ENCODE results near the gene DYNLT4. TPM values are rescaled to one million over a fixed set of nuclear protein-coding genes. Genes with fewer than 3 reads are reported as not detected.
A peak's percentile ranks its signal among the peaks of the same experiment; 100 is the strongest.
"Not testable (repeated sequence)": the region's sequence is repeated elsewhere in the genome, so short reads cannot be mapped to it uniquely, and the experiment has no call there.

DYNLT4 gene
- total RNA-seq, 2 experiments from 2014 or later: 0.62 to 0.67 TPM

DNA sequence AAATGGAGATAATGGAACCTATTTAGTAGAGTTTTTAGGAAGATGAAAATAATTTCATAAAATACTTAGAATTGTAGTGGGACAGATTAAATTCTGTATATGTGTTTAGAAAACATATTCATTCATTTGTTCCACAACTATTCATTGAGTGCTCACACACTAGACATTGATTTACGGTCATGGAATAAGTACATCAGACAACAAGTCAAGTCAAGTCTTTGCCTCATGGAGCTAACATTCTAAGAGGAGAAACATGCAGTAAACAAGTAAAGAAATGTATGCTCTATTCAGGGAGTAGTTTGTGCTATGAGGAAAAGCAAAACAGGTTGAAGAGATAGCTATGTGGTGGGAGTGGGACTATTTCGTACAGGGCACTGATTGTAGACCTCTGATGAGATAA lies 10.2 kb upstream of the DYNLT4 start:
- Mint-ChIP-seq H3K36me3 (ENCODE audit: low read depth) (peaks cover 16% of the 10 kb centered on the region), H3K4me1 (ENCODE audit: low read depth) (peaks cover 45% of the 10 kb centered on the region), H3K9me3 (no peaks in the 10 kb centered on the region), H3K27me3 (ENCODE audit: low read depth) (no peaks in the 10 kb centered on the region), H3K4me3 (no peak overlapping the region), H3K27ac (peak overlapping the region; percentile 22)
- CTCF ChIA-PET: interaction anchor here (0.7 to 6.7 kb wide), 4 partner anchors 8 to 96 kb away, joined by 3 to 41 read pairs (median 4); partner anchors contain the start of genes BTBD19 and PLK3
- intact Hi-C loops (cut with micrococcal nuclease): no loop called here
- DNase-seq: no peak

DNA sequence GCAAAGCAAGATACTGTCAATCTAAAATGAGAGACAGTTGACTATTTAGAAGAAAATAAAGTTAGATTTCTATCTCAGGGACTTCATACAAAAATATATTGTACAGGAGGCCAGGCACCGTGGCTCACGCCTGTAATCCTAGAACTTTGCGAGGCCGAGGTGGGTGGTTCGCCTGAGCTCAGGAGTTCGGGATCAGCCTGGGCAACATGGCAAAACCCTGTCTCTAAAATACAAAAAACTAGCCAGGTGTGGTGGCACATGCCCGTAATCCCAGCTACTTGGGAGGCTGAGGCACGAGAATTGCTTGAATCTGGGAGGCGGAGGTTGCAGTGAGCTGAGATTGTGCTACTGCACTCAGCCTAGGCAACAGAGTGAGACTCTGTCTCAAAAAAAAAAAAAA lies 8.8 kb upstream of the DYNLT4 start:
- H3K4me1 Mint-ChIP-seq (ENCODE audit: low read depth): peaks cover 54% of the 10 kb centered on the region
- DNase-seq; H3K27me3 Mint-ChIP-seq (ENCODE audit: low read depth); H3K4me3 Mint-ChIP-seq; H3K9me3 Mint-ChIP-seq; intact Hi-C loops (cut with micrococcal nuclease): not testable (repeated sequence)
- peak overlapping the region; percentile 91 for H3K27ac Mint-ChIP-seq
- CTCF ChIA-PET: interaction anchor here (0.8 to 1.3 kb wide), 2 partner anchors 23 to 28 kb away, joined by 3 to 5 read pairs; partner anchors contain the start of gene BEST4
- peaks cover 25% of the 10 kb centered on the region for H3K36me3 Mint-ChIP-seq (ENCODE audit: low read depth)

DNA sequence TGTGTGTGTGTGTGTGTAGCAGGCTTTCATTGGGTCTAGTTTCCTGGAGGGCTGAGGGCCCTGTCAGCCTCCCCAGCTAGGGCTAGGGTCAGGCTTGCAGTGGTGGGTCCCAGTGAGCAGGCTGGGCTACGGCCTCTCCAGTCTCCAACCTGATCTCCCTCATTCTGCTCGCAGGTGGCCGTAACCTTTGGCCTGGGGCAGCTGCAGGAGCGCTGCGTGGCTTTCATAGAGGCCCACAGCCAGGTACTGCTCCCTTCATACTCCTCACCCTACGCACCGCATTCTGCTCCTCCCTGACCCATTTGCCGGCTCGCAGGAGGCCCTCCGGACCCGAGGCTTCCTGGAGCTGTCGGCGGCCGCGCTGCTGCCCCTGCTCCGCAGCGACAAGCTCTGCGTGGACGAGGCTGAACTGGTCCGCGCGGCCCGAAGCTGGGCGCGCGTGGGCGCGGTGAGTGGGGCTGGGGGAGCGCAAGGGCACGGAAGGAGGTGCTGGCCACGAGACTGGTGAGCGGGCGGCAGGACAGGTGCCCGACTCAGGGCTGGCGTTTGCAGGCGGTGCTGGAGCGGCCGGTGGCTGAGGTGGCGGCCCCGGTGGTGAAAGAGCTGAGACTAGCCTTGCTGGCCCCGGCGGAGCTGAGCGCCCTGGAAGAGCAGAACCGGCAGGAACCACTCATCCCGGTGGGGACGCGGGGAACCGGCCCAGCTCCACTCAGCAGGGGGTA lies 5.8 kb upstream of the DYNLT4 start:
- no peaks in the 10 kb centered on the region for H3K9me3 Mint-ChIP-seq
- H3K4me3 Mint-ChIP-seq: peak overlapping the region; percentile 34
- intact Hi-C loops (cut with micrococcal nuclease): no loop called here
- peak overlapping the region; percentile 100 for H3K27ac Mint-ChIP-seq
- no peak for DNase-seq
- peaks cover 64% of the 10 kb centered on the region for H3K4me1 Mint-ChIP-seq (ENCODE audit: low read depth)
- CTCF ChIA-PET: interaction anchor here (0.6 to 3.1 kb wide), 7 partner anchors 13 to 91 kb away, joined by 3 to 12 read pairs (median 3); partner anchors contain the start of genes BEST4, PLK3 and RPS8
- H3K27me3 Mint-ChIP-seq (ENCODE audit: low read depth): no peaks in the 10 kb centered on the region
- peaks cover 33% of the 10 kb centered on the region for H3K36me3 Mint-ChIP-seq (ENCODE audit: low read depth)

DNA sequence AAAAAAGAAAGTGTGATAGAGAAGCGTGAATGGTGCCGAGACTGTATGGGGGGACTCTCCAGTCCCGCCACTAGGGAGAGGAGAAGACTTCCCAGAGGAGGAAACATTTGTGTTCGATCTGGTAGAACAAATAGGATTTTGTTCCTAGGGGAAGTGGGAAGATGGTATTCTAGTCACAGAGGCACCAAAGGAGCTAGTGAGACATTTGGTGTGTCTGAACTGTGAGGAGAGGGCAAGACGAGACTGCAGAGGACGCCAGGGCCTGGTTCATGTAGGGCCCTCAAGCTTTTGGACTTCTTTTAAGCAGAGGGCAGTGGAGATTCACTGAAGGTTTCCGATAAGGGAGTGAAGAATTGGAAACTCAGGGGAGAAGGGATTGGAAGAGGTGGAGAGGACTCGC lies 4.1 kb upstream of the DYNLT4 start:
- Mint-ChIP-seq H3K27ac (peak overlapping the region; percentile 100), H3K27me3 (ENCODE audit: low read depth) (no peaks in the 10 kb centered on the region), H3K4me3 (peak overlapping the region; percentile 76), H3K36me3 (ENCODE audit: low read depth) (peaks cover 41% of the 10 kb centered on the region), H3K4me1 (ENCODE audit: low read depth) (peaks cover 76% of the 10 kb centered on the region), H3K9me3 (no peaks in the 10 kb centered on the region)
- CTCF ChIA-PET: interaction anchor here (1.0 to 1.1 kb wide), 2 partner anchors 11 to 201 kb away, joined by 3 read pairs; partner anchors contain the start of genes PLK3 and UROD
- no peak for DNase-seq
- intact Hi-C loops (cut with micrococcal nuclease): no loop called here

DNA sequence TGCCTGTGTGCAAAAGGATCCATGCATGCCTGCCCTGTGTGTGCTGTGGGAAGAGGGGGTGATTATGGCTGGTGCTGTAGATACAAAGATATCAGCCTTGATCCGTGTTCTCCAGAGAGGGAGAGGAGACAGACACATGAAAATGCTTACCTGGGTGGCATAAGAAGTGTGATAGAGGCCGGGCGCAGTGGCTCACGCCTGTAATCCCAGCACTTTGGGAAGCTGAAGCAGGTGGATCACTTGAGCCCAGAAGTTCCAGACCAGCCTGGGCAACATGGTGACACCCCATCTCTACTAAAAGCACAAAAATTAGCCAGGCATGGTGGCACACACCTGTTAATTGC lies 3.6 kb upstream of the DYNLT4 start:
- intact Hi-C loops (cut with micrococcal nuclease); H3K27me3 Mint-ChIP-seq (ENCODE audit: low read depth); H3K9me3 Mint-ChIP-seq; DNase-seq: not testable (repeated sequence)
- CTCF ChIA-PET: interaction anchor here (1.0 kb wide), 1 partner anchor 11 kb away, joined by 3 read pairs; the partner anchor contains the start of gene PLK3
- H3K36me3 Mint-ChIP-seq (ENCODE audit: low read depth): peaks cover 39% of the 10 kb centered on the region
- H3K4me1 Mint-ChIP-seq (ENCODE audit: low read depth): peaks cover 78% of the 10 kb centered on the region
- peak overlapping the region; percentile 100 for H3K27ac Mint-ChIP-seq
- H3K4me3 Mint-ChIP-seq: peak overlapping the region; percentile 76

DNA sequence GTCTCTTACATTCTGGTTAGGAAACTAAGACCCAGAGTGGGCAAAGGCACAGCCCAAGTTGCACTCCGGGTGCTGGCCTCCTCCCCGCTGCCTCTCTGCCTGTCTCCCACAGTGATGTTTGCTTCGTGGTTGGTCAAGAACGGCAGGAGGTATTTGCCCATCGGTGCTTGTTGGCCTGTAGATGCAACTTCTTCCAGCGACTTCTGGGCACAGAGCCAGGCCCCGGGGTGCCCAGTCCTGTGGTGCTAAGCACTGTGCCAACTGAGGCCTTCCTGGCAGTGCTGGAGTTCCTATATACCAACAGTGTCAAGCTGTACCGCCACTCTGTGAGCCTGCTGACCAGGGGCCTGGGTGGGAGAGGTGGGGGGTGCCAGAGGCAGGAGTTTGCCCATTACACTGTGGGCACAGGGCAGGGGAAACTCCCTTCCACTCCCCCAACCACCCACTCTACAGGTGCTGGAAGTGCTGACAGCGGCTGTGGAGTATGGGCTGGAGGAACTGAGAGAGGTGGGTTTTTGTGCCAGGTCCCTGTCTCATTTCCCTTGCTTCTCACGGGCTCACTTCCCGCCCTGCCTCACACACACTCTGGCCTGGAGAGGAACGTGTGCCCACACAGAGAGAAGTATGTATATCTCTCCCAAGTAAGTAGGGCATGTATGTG lies 3.1 kb upstream of the DYNLT4 start:
- peak; percentile 67 for DNase-seq
- peaks cover 39% of the 10 kb centered on the region for H3K36me3 Mint-ChIP-seq (ENCODE audit: low read depth)
- no peaks in the 10 kb centered on the region for H3K27me3 Mint-ChIP-seq (ENCODE audit: low read depth)
- CTCF ChIA-PET: interaction anchor here (0.7 to 2.8 kb wide), 9 partner anchors 9 to 80 kb away, joined by 3 to 17 read pairs (median 5); partner anchors contain the start of genes BEST4 and PLK3
- peaks cover 81% of the 10 kb centered on the region for H3K4me1 Mint-ChIP-seq (ENCODE audit: low read depth)
- intact Hi-C loops (cut with micrococcal nuclease): no loop called here
- H3K4me3 Mint-ChIP-seq: peak overlapping the region; percentile 76
- peak overlapping the region; percentile 100 for H3K27ac Mint-ChIP-seq
- no peaks in the 10 kb centered on the region for H3K9me3 Mint-ChIP-seq

DNA sequence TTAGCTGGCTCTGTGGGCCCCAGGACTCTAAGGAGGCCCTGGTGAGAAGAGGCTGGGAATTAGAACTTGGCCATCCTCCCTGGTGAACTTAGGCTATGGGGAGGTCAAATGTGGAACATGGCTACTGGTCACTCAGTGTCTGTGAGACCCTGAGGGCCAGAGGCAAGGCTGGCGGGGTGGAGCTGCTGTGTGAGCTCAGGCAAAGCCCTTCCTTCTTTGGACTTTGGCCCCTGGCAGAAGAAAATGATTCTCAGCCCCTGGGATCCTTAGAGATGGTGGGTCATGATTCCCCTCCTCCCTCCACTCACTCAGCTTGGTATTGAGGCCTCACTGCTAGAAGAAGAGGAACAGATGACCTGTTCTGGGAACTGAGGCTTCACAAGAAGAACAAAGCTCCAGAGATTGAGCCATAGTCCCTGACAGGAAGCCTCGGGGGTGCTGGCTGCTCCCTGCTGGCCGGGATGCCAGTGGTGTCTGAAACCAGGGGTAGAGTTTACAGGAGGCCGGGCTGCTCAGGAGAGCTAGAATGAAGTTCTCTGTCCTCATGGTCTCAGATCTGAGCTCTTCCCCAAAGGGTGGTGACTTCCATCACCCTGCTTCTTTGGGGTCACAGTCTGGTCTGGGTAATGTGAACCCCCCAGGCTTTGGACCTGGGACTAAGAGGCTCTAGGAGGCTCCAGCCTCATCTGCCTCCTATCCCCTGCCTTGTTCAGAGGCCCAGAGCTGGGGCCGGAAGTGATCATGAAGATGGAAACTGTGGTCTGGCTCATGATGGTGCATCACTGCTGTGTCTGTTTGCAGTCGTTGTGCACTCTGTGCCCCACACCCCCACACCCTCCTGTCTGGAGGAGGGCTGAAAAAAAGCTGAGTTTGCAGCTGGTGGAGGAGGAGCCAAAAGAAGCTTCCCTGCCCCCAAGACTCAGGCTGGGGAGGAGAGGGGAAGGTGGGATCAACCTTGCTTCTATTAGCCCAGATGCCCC lies 2.1 kb upstream of the DYNLT4 start:
- no peaks in the 10 kb centered on the region for H3K9me3 Mint-ChIP-seq
- CTCF ChIA-PET: interaction anchor here (0.7 to 2.8 kb wide), 18 partner anchors 8 to 494 kb away, joined by 3 to 17 read pairs (median 4); partner anchors contain the start of genes BEST4, HECTD3 and PLK3
- H3K4me3 Mint-ChIP-seq: peak overlapping the region; percentile 76
- H3K4me1 Mint-ChIP-seq (ENCODE audit: low read depth): peaks cover 82% of the 10 kb centered on the region
- no peaks in the 10 kb centered on the region for H3K27me3 Mint-ChIP-seq (ENCODE audit: low read depth)
- H3K36me3 Mint-ChIP-seq (ENCODE audit: low read depth): peaks cover 42% of the 10 kb centered on the region
- peak overlapping the region; percentile 100 for H3K27ac Mint-ChIP-seq
- intact Hi-C loops (cut with micrococcal nuclease): loop anchor here (1.0 to 10.0 kb wide), 4 partner anchors 8 to 776 kb away; partner anchors contain the start of gene NASP
- DNase-seq: peak; percentile 96

DNA sequence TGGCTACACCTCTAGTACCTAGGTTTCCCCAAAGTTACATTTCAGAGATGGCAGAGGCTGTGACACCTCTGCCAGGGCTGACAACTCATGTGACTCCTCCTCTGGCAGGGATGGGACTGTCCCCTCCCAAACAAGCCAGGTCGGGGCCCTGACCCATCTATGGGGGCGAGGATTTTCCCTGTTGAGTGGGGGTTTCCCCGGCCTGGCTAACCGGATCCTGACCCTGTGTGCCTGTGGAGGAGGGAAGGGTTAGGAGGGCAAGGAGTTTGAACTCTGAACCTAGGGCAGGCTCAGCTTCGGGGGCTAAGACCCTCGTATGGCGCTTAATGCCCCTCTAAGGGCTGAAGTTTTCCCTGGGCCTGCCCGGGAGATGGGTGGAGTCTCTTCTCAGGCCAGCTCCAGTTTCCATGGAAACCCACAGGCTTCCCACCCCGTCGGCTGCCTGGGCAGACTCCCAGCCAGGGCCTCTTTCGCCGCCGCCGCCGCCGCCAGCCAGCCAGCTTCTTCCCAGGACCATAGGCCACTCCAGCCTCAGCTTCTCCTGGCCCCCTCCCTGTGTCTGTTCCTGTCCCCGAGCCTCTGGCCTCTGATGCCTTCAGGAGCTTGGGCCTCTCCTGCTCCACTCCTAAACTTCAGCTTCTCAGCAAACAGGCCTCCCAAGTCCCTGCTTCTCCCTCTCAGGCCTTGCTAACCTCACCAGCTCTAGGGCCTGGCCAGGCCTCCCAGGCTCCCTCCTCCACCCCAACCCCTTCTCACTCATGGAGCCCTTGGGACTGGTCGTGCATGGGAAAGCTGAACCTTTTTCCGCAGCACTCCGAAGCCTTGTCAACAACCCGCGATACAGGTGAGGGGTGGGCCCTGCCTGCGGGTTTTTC lies 1.1 kb upstream of the DYNLT4 start, which contains the start of gene BTBD19:
Gene BTBD19, plus strand, starts transcription at position 461 of the 875 bp plus-strand sequence. Its CDS starts 298 bp downstream, at position 759.
- no peaks in the 10 kb centered on the region for H3K27me3 Mint-ChIP-seq (ENCODE audit: low read depth)
- intact Hi-C loops (cut with micrococcal nuclease): loop anchor here (10.0 kb wide), 1 partner anchor 777 kb away; the partner anchor contains the start of gene NASP
- H3K27ac Mint-ChIP-seq: peak within 1 kb of the TSS; percentile 100
- H3K9me3 Mint-ChIP-seq: no peaks in the 10 kb centered on the region
- CTCF ChIA-PET: interaction anchor here (0.8 to 2.8 kb wide), 14 partner anchors 8 to 495 kb away, joined by 3 to 17 read pairs (median 5); partner anchors contain the start of genes HECTD3 and PLK3
- H3K4me1 Mint-ChIP-seq (ENCODE audit: low read depth): peaks cover 88% of the 10 kb centered on the region
- peaks cover 45% of the 10 kb centered on the region for H3K36me3 Mint-ChIP-seq (ENCODE audit: low read depth)
- peak within 1 kb of the TSS; percentile 76 for H3K4me3 Mint-ChIP-seq
- DNase-seq: peak; percentile 94

DNA sequence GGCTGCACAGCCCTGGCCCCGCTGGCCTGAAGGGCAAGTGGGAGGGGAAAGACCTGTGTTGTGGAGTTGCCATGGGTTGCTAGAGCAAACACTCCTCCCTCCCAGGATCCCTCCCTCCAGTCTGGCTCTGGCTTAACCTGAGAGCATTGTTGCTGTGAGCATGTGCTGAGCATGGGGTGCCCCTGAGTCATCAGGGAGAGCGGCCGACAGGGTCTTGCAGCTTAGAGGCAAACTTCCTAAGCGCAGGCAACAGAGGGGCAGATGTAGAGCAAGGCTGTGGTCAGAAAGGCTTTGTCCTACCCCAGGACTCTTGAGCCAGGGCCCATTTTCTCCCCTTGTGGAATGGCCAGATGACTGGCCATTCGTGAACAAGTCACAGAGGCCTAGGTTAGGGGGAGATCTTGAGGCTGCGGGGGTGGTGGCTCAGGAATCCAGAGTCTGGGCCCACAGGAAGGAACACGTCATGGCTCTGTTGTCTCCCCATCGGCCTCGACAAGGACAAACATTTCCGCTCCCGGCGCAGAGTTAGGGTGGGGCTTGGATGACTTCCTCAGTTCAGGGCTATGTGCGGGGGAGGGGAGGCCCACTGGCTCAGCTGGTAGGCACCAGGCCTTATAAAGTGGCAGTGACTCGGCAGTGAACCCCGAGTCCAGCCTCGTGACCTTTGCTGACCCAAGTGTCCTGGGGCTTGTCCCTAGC lies 362 bp upstream of the DYNLT4 start:
- Mint-ChIP-seq H3K36me3 (ENCODE audit: low read depth) (peaks cover 52% of the 10 kb centered on the region), H3K9me3 (no peaks in the 10 kb centered on the region), H3K27me3 (ENCODE audit: low read depth) (no peaks in the 10 kb centered on the region), H3K4me3 (peak overlapping the region; percentile 76), H3K27ac (peak overlapping the region; percentile 100), H3K4me1 (ENCODE audit: low read depth) (peaks cover 93% of the 10 kb centered on the region)
- CTCF ChIA-PET: interaction anchor here (0.7 to 2.8 kb wide), 8 partner anchors 7 to 78 kb away, joined by 3 to 17 read pairs (median 7); partner anchors contain the start of gene PLK3
- peak; percentile 97 for DNase-seq
- intact Hi-C loops (cut with micrococcal nuclease): loop anchor here (1.0 to 10.0 kb wide), 4 partner anchors 68 to 879 kb away; partner anchors contain the start of genes GPBP1L1, KIF2C, NASP and RNU5D-1

DNA sequence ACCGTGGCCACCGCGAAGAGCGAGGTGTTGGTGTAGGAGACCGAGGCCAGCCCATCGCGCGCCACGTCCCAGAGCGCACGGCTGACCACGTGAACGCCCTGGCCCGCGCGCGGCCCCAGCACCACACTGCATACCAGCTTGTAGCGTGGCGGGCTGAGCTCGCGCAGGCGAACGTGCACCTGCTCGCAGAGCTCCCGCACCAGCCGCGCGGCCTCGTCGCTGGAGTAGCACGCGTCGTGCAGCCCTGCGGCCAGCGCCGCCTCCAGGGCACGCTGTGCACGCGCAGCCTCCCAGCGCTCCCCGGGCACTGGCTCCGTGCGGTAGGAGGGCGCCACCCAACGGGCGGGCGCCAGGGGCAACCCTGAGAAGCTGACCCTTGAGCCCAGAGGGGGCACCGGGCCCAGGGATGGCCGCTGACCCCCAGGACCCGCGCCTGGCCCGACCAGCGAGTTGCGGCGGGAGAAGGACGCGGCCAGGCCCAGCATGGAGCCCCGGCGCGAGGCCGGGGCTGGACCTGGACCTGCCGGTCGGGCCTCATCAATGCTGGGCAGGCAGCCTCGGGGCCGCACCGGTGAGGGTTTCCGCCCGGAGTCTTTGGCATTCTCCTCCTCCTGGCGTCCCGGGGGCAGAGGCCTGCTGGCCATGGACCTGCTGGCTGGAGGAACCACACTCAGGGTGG lies 987 bp downstream of the DYNLT4 start:
- peaks cover 88% of the 10 kb centered on the region for H3K4me1 Mint-ChIP-seq (ENCODE audit: low read depth)
- H3K36me3 Mint-ChIP-seq (ENCODE audit: low read depth): peaks cover 57% of the 10 kb centered on the region
- no peaks in the 10 kb centered on the region for H3K9me3 Mint-ChIP-seq
- H3K27ac Mint-ChIP-seq: peak overlapping the region; percentile 100
- CTCF ChIA-PET: interaction anchor here (0.9 to 1.0 kb wide), 3 partner anchors 8 to 13 kb away, joined by 3 to 5 read pairs (median 4); no protein-coding TSS in a partner anchor
- H3K4me3 Mint-ChIP-seq: peak overlapping the region; percentile 76
- intact Hi-C loops (cut with micrococcal nuclease): loop anchor here (2.0 to 10.0 kb wide), 2 partner anchors 779 to 881 kb away; partner anchors contain the start of genes GPBP1L1 and NASP
- DNase-seq: no peak
- H3K27me3 Mint-ChIP-seq (ENCODE audit: low read depth): no peaks in the 10 kb centered on the region

Measured in activated naive CD4-positive, alpha-beta T cell treated with anti-CD3 and anti-CD28 coated beads for 36 hours (primary cell).